HuH-7 (cell line): ENCODE results near the gene WSB1.
"Not testable (repeated sequence)": the region's sequence is repeated elsewhere in the genome, so short reads cannot be mapped to it uniquely, and the experiment has no call there.

Source experiments
- DNase-seq: peaks from one replicate; pipeline ENCODE4 v3.0.0; 2011; ENCODE audit warnings: low spot score

The WSB1 gene

GRCh38 chr17:27318228-27318627 is 24.3 kb downstream of the WSB1 start:
- DNase-seq = no peak

DNA sequence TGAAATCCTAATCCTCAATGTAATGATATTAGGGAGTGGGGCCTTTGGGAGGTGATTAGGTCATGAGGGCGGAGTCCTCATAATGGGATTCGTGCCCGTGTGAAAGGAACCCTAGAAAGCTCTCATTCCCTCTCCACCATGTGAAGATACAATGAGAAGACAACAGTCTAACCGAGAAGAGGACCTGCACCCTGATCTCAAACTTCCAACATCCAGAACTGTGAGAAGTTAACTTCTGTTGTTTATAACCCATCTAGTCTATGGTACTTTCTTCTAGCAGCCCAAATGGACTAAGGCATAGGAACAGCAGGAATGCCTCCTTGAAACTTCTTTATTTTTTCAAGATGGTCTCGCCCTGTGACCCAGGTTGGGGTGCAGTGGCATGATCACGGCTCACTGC is 24.7 kb downstream of the WSB1 start:
- DNase-seq = no peak

- DNase-seq = no peak
Measured at GRCh38 chr17:27319541-27320221, 25.8 kb downstream of the WSB1 start.

GRCh38 chr17:27320222-27320560 is 26.3 kb downstream of the WSB1 start:
- no peak for DNase-seq

- no peak for DNase-seq
Measured at GRCh38 chr17:27321372-27321771, 27.5 kb downstream of the WSB1 start.

GRCh38 chr17:27322026-27322425 is 28.1 kb downstream of the WSB1 start:
- no peak for DNase-seq

DNA sequence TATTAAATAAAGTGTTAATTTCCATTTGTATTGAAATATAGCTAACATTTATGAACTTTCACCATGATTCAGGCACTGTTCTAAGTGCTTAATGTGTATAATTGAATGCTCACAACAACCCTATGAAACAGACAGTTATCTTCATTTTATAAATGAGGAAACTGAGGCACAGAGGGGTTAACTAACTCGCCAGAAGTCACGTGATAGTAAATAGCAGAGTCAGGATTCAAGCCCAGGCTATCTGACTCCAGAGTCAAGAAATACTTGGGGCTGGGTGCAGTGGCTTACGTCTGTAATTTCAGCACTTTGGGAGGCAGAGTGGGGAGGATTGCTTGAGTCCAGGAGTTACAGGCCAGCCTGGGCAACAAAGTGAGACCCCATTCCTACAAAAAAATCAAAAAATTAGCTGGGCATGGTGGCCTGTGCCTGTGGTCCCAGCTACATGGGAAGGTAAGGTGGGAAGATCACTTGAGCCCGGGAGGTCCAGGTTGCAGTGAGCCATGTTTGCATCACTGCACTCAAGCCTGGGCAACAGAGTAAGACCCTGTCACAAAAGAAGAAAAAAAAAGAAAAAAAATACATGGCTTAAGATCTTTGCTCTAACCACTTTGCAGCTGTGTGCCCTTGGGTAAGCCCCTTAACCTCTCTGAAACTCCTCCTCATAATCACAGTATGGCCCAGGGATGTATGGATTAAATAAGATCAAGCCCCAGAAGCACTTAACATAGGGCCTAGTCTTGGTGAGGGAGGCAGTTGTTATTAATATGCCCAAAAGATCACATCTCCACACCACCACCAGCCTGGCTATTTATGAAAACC is 29.0 kb downstream of the WSB1 start:
- no peak for DNase-seq

DNA sequence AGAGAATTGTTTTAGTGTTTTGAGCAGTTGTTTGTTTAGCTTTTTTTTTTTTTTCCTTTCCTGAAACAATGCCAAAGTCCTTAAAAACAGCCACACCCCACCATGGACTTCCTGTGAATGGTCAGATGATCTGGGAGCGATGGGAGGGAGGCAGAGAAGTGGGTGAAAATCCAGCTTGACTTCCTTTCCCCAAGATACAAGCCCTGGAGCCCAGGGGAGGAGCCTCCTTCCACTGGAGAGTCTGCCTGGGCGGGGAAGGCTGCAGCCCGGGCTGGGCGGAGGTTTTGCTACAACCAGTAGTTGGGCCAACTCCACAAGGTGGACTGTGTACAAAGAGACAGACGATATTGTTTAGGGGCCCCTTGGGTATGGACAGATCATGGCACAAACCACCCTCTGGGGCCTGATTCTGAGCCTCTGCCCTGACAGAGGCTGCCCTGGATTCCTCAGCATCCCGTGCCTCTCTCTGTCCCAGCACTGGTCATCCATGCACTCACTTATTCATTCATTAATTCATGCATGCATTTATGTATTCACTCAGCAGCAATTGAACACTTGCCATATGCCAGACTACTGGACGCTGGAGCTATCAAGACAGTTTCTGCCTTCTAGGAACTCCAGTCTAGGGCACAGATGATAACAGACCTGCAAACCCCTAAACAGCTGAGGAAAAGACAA is 29.8 kb downstream of the WSB1 start:
- peak; percentile 22 for DNase-seq

DNA sequence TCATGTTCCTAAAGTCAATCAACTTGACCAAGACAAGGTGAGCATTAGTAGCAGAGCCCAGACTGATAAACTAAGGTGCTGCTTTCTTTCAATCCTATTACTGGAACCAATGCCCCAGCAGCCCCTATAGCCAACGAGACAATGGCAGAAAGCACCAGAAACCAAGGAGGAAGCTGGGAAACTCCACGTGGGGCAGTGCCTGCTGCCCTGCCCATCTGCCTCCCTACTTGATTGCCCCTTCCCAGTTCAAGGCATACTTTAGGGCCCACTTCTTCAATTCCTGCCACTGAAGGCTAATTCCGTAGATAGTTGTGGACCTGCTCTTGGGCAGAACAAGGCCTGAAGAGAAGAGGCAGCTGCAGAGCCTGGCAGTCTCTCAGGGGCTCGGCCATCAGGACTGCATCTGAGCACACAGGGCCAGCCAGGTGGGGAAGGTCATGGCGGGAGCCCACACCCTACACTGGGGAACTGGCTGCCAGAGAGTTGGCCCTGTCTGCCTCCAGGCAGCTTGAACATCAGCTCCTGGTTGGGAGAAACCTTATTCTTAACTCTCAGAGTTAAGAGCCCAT is 30.9 kb downstream of the WSB1 start:
- DNase-seq = no peak

DNA sequence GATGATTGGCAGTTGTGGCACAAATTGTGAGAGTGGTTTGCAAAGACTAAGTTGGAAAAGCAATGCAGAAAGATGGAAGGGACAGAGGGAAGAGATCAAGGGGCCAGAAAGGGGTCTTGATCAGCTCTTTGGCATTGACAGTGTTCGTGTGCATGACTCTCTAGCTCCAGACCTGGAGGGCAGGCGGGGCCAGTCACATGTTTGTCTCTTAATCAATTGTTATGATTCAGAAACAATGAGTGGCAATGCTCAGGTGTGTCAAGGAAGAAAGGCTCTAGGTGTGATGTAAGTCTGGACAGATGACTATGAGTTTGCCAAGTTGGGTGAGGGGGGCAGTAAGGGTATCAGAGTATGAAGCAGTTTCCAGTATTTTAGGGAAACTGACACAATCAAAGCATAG is 32.1 kb downstream of the WSB1 start:
- DNase-seq = no peak

DNA sequence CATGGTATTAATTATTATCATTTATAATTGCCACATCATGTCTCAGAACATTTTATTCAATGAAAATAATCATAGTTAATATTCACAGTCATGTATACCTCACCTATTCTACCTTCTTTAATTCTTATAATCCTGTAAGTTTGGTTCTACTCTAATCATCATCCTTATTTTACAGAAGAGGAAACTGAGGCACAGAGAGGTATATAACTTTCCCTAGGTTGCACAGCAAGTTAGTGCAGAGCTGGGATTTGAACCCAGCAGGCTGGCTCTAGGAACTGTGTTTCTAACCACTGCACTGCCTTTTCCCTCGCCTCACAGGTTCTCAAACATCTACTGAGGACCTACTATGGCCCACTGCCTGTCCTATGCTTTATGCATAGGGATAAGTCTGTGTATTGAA is 32.7 kb downstream of the WSB1 start:
- no peak for DNase-seq

- no peak for DNase-seq
Measured at GRCh38 chr17:27327397-27327796, 33.5 kb downstream of the WSB1 start.

DNA sequence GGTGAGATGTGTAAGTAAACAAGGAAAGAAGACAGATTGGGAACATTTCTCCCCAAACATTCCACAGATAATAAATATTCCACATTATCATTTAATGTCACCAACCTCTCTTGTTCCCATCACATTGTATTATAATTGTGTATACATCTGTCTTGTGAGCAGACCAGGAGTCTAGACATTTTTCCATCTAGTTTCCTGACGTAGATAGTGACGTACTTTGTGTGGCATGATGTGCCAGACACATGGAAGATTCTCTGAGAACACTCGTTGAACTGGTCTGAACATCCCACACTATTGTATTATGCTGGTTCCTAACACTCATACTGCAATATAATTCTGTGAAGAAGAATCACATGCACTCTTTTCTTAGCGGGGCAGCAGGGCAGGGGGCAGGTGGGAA is 34.0 kb downstream of the WSB1 start:
- no peak for DNase-seq

- not testable (repeated sequence) for DNase-seq
Measured at GRCh38 chr17:27328686-27329085, 34.8 kb downstream of the WSB1 start.

DNA sequence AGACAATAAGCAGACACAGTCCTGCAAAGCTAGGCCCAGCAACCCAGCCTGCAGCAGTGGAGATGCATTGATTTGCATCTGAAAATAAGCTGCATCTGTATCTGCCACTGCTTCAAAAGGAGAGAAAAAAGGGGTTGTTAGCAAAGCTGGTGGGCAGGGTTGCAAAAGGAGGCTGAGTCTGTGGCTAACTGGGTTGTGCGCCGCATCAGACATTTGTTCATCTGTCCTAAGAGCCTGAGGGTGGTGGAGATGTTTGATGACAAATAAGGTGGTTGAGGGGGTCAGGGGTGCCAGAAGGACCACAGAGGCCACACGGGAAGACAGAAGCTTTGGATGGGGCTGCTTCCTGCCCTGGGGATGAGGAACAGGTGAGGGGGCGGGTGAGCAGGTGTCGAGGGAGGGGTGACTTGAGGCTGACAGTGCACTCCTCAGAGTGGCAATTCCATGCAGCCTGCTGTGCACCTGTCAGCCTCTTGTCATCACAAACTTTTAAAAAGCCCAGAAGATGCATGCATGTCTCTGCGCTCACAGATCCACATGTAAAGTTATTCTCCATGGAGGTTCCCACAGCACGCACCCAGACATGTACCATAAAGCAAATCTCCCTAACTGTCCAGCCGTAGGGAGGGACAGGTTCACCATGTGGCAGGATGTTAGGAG is 35.4 kb downstream of the WSB1 start:
- DNase-seq = no peak

DNA sequence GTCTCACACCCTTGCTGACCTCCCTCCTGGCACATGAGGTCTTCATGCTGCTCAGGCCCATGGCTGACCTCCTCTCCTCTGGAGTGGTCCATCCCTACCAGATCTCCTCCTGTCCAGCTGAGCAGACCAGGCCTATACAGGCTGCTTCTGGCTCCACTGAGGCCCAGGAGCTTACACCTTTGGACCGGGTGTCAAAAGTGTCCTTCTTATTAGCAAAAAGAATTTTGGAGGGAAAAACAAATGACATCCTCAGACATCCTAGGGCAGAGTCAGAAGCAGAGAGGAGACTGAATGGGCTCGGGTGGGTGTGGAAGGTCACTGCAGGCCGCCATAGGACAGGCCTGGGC is 38.1 kb downstream of the WSB1 start:
- no peak for DNase-seq

DNA sequence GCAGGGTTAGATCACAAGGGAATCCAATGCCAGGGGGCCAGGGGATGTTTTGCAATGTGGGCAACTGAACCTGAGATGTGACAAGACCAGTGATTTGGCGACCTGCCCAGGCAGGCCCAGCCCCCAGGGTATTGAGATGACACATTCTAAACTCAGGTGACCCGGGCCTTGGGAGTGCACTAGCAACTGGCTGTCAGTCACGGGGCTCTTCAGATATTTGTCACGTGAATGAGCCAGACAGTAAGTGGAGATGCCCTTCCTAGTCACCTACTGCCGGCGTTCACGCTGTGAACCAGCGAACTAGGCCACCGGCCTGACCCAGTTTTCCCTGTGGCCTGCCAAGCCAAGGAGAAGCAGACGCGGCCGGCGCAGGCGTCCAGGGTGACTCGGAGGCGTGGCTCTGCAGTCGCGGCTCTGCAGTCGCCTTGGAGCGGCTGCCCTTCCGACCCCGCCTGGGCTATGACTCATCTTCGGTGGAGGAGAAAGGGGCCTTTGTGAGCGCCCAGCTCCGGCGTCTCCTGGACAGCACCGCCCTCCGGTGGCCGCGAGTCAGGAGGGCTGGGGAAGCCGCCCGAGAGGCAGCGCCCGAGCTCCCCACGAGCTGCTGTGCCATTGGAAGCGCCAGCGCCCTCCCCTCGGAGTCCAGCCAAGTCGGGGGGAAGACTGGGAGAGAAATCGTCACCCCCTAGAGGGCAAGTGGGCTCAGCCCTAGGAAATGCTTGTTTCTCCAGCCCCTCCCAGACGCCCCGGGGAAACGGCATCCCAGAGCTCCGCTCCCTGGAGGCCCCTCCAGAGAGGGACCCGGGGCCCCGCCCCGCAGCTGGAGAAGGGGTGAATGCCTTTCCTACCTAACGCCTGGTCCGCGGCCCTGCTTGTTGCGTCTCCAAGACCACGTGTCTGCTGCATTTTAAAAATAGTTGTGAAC is 38.8 kb downstream of the WSB1 start:
- DNase-seq = peak; percentile 85

DNA sequence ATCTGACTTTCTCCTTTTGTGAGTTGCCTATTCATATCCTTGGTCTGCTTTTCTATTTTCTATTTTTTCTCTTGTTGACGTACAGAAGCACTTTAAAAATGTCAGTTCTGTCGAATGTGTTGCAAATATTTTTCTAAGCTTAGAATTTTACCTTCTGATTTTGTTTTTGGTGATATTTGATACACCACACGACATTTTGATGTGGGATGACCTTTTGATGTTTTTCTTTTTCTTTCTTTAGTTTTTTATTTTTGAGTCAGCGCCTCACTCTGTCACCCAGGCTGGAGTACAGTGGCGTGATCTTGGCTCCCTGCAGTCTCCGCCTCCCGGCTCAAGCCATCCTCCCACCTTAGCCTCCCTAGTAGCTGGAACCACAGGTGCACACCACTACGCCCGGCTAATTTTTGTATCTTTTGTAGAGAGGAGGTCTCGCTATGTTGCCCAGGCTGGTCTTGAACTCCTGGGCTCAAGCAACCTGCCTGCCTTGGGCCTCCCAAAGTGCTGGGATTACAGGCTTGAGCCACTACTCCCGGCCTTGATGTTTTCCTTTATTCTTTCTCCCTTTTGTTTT is 39.6 kb downstream of the WSB1 start:
- no peak for DNase-seq

DNA sequence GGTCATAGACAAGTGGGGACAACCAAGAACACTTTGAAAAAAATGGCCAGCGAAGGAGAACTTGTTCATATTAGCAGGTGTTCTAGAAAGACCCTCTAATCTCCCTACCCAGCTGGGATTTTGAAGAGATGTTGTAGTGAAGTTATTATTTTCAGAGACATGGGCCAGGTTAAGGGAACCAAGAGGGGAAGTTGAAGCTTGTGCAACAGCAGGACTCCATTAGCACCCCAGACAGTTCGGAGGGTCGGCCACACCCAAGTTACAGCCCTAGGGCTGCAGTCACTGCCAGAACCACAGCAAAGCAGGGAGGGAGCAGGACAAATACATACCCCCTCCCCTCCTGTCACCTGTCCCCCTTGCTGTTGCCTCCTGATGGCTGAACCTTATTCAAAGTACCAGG is 42.3 kb downstream of the WSB1 start:
- DNase-seq = no peak

DNA sequence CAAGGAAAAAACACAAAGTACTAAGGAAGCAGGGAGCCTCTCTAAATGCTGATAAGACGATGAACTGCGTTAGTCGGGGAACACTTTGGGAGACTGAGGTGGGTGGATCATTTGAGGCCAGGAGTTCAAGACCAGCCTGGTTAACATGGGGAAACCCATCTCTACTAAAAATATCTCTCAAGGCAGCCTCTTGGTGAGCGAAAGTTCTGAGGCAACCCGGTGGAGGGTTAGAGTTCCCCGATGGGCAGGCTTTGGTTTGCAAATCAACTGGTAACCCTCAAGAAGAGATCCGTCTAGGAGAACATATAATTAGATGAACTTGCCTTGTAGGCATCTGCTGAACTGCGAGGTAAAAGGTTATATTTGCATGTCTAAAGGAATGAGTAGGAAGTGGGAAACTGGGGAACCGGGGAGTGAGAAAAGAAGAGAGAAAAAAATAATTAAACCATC is 44.6 kb downstream of the WSB1 start:
- no peak for DNase-seq
